Stomach (tissue), 4 donors: Measurements from ENCODE around the gene OR5K1.

Experiments
- CTCF ChIP-seq, 7 experiments: fragments of 450-650 bp in 4 of 7; fragments of 200-600 bp in 3 of 7; sonication (generic) in 3 of 7; IDR thresholded peaks; one replicate each; pipeline ENCODE4 v1.5.1; 2016 to 2019; ENCODE audit warnings: antibody characterized with exemption in 7 of 7, control low read depth in 2 of 7, mild to moderate bottlenecking in 1 of 7
- EP300 ChIP-seq: sonication (generic); formaldehyde crosslinking; IDR thresholded peaks from one replicate; pipeline ENCODE4 v1.6.1; 2017; ENCODE audit warnings: antibody characterized with exemption

DNA sequence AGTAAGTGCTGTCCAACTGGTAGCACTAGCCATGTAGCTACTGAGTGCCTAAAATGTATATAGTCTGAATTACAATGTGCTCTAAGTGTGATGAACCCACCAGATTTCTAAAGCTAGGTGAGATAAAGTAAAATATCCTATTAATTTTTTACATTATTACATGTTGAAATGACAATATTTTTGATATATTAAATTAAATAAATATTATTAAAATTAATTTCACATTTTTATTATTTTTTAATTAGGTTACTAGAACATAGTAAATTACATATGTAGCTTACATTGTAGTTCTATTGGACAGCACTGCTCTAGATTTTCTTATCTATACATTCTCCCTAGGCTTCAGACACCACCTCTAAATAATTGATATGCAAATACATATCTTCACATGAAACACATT is 9.2 kb upstream of the OR5K1 start:
- TF ChIP-seq CTCF (IDR thresholded peaks at IDR 0.05) (no peak), EP300 (no peak)
